GM18951 (cell line): ENCODE results near the gene TNNT2.

Experiments used
- POLR2A ChIP-seq: IDR thresholded peaks from 4 replicates; pipeline ENCODE4 v1.6.1; 2011; ENCODE audit warnings: mild to moderate bottlenecking; ENCODE audit not compliant: insufficient read length, insufficient read depth; ENCODE audit errors: extremely low read depth
- in situ Hi-C: fragments of 300-500 bp; cut with MboI; formaldehyde crosslinking; loops from one replicate; pipeline ENCODE4 v1.12.0; 2022; ENCODE audit warnings: low sequenced_read_pairs, mixed read lengths, inconsistent platforms; ENCODE audit not compliant: unreplicated experiment

The TNNT2 gene

GRCh38 chr1:201336711-201337450 is 40.6 kb downstream of the TNNT2 start:
- no peak for TF ChIP-seq POLR2A
- in situ Hi-C loops = no loop called here

- TF ChIP-seq POLR2A = no peak
- in situ Hi-C loops = no loop called here
Measured at GRCh38 chr1:201335901-201336300, 41.6 kb downstream of the TNNT2 start.

- in situ Hi-C loops = no loop called here
- TF ChIP-seq POLR2A = no peak
Measured at GRCh38 chr1:201335174-201335870, 42.2 kb downstream of the TNNT2 start.

GRCh38 chr1:201334325-201335173 is 42.9 kb downstream of the TNNT2 start:
- in situ Hi-C loops = no loop called here
- no peak for TF ChIP-seq POLR2A

- TF ChIP-seq POLR2A = no peak
- in situ Hi-C loops = no loop called here
Measured at GRCh38 chr1:201332616-201333335, 44.7 kb downstream of the TNNT2 start.

GRCh38 chr1:201332021-201332420 is 45.5 kb downstream of the TNNT2 start:
- in situ Hi-C loops = no loop called here
- no peak for TF ChIP-seq POLR2A

GRCh38 chr1:201331166-201331565 is 46.3 kb downstream of the TNNT2 start:
- in situ Hi-C loops = no loop called here
- no peak for TF ChIP-seq POLR2A

- in situ Hi-C loops = no loop called here
- TF ChIP-seq POLR2A = no peak
Measured at GRCh38 chr1:201330541-201330940, 46.9 kb downstream of the TNNT2 start.

- no peak for TF ChIP-seq POLR2A
- in situ Hi-C loops = no loop called here
Measured at GRCh38 chr1:201329801-201330200, 47.7 kb downstream of the TNNT2 start.

GRCh38 chr1:201329286-201329685 is 48.2 kb downstream of the TNNT2 start:
- no peak for TF ChIP-seq POLR2A
- in situ Hi-C loops = no loop called here

- TF ChIP-seq POLR2A = no peak
- in situ Hi-C loops = no loop called here
Measured at GRCh38 chr1:201328576-201328975, 48.9 kb downstream of the TNNT2 start.

GRCh38 chr1:201327687-201328240 is 49.7 kb downstream of the TNNT2 start:
- no peak for TF ChIP-seq POLR2A
- in situ Hi-C loops = no loop called here
